Left lobe of liver (tissue), 2 donors: ENCODE data around the gene TGM6. TPM values are rescaled to one million over a fixed set of nuclear protein-coding genes. Genes with fewer than 3 reads are reported as not detected.

Experiments used
- ATAC-seq: fragments of 200-7000 bp; cut with Tn5 transposase; one replicate; pipeline ENCODE4 v1.9.1; 2020; ENCODE audit warnings: mild to moderate bottlenecking, moderate library complexity
- DNase-seq: peaks from one replicate; pipeline ENCODE4 v3.0.0-alpha.2; 2020; ENCODE audit warnings: low spot score
- total RNA-seq: library from RNA; stranded (reverse); gene quantifications from one replicate; pipeline ENCODE4 v1.2.1, GENCODE V29; 2021
- donor health status: DM: no; HTN: no; CAD: no; lungs with moderate emphysema.
- donor health status: DM: no; HTN: yes; CAD: no.

TGM6 gene
- total RNA-seq, 1 donor from 2014 or later = not detected

GRCh38 chr20:2480381-2480780 lies 99.7 kb downstream of the TGM6 start:
- ATAC-seq (no peak), DNase-seq (no peak)

Other genes with a start within 250 kb of the TGM6 start
- gene TGM3, start 84.9 kb upstream of the TGM6 start, total RNA-seq = 0.25 TPM
- gene SNRPB, start 89.9 kb downstream of the TGM6 start, total RNA-seq = 30.0 TPM
- gene ZNF343, start 128.0 kb downstream of the TGM6 start, total RNA-seq = 4.3 TPM
- not detected for gene TMC2, start 155.7 kb downstream of the TGM6 start, total RNA-seq